K562 (cell line): ENCODE results near the gene FUT2. TPM values are rescaled to one million over a fixed set of nuclear protein-coding genes. Genes with fewer than 3 reads are reported as not detected.

Source experiments
- ATAC-seq: fragments of 200-7000 bp; cut with Tn5 transposase; 3 replicates; pipeline ENCODE4 v1.9.1; 2020; ENCODE audit warnings: moderate library complexity
- BruUV-seq: library from RNA; stranded (reverse); fragments of 400-500 nt; replicated peaks from 2 replicates; lab custom pipeline; 2021; lab: Mats Ljungman, UMichigan
- CTCF ChIA-PET: fragments of 300-600 bp; formaldehyde crosslinking; extraction: SDS; loops from one replicate; lab custom pipeline; 2021; ENCODE audit warnings: low intra/inter-chr PET ratio; lab: Yijun Ruan, JAX
- POLR2A ChIA-PET: fragments of 300-600, 350-650 bp; sonication (Branson Sonifier 250); formaldehyde crosslinking; extraction: SDS; loops from one replicate; lab custom pipeline; 2021; ENCODE audit warnings: antibody characterized with exemption, inconsistent platforms; lab: Yijun Ruan, JAX
- DNase-seq, 4 experiments: peaks; one replicate each; pipeline versions ENCODE4 v3.0.0 to v3.0.0-alpha.2; 2011 to 2018; ENCODE audit warnings: low spot score in 3 of 4, mixed read lengths in 3 of 4; ENCODE audit errors: extremely low read depth in 1 of 4
- FAIRE-seq: peaks from 2 replicates; lab custom pipeline; 2011; peaks lifted over from hg19 to GRCh38; lab: Jason Lieb, UNC
- H2AFZ ChIP-seq: 2 replicates; pipeline ENCODE4 v1.6.0; 2011; ENCODE audit warnings: low read depth, low read length, control low read depth, inconsistent platforms
- H3K27ac ChIP-seq: fragments of 200-600 bp; 3 replicates; pipeline ENCODE4 v1.8.0; 2011; ENCODE audit warnings: low read depth, mild to moderate bottlenecking, control low read depth, inconsistent platforms, low read length, moderate library complexity, mixed read lengths; ENCODE audit errors: extremely low read depth
- H3K27me3 ChIP-seq, 2 experiments: fragments of 300-600 bp in 1 of 2; 2 replicates in 1 of 2; 3 replicates in 1 of 2; pipeline versions ENCODE4 v1.6.0 to v1.8.0; 2011; ENCODE audit warnings: inconsistent platforms in 2 of 2, low read length in 2 of 2, mild to moderate bottlenecking in 1 of 2, mixed read lengths in 1 of 2, moderate library complexity in 1 of 2; ENCODE audit not compliant: control insufficient read depth in 2 of 2, insufficient read depth in 2 of 2
- H3K36me3 ChIP-seq: fragments of 300-600 bp; 3 replicates; pipeline ENCODE4 v1.8.0; 2011; ENCODE audit warnings: mild to moderate bottlenecking, low read length, inconsistent platforms; ENCODE audit not compliant: control insufficient read depth, insufficient read depth
- H3K4me1 ChIP-seq, 2 experiments: fragments of 200-600 bp in 1 of 2; replicated peaks in 1 of 2; 2 replicates in 1 of 2; 3 replicates in 1 of 2; pipeline versions ENCODE4 v1.5.1 to v1.8.0; 2011; ENCODE audit warnings: inconsistent platforms in 2 of 2, low read length in 2 of 2, mild to moderate bottlenecking in 1 of 2, mixed read lengths in 1 of 2, moderate library complexity in 1 of 2; ENCODE audit not compliant: control insufficient read depth in 2 of 2, insufficient read depth in 2 of 2
- H3K4me2 ChIP-seq: 2 replicates; pipeline ENCODE4 v1.6.1; 2011; ENCODE audit warnings: low read length, control low read depth, inconsistent platforms, mixed read lengths; ENCODE audit not compliant: insufficient read depth
- H3K4me3 ChIP-seq: fragments of 200-600 bp; sonication (generic), shearing (Covaris generic); 2 replicates; pipeline ENCODE4 v1.5.1; 2016; ENCODE audit warnings: control low read depth, inconsistent platforms
- H3K79me2 ChIP-seq: fragments of 200-600 bp; 3 replicates; pipeline ENCODE4 v1.8.0; 2011; ENCODE audit warnings: low read length, inconsistent platforms; ENCODE audit not compliant: control insufficient read depth, insufficient read depth
- H3K9ac ChIP-seq, 2 experiments: 2 replicates each; pipeline versions ENCODE4 v1.6.0 to v1.6.1; 2011; ENCODE audit warnings: low read depth in 2 of 2, low read length in 2 of 2, control low read depth in 1 of 2, inconsistent platforms in 1 of 2, mild to moderate bottlenecking in 1 of 2, mixed read lengths in 1 of 2; ENCODE audit not compliant: insufficient read depth in 1 of 2
- H3K9me1 ChIP-seq: one replicate; pipeline ENCODE4 v1.6.0; 2011; ENCODE audit warnings: inconsistent platforms, mild to moderate bottlenecking, low read length, moderate library complexity; ENCODE audit not compliant: control insufficient read depth, insufficient read depth
- H3K9me3 ChIP-seq: replicated peaks from 2 replicates; pipeline ENCODE4 v1.5.1; 2011; ENCODE audit warnings: low read depth, low read length, inconsistent platforms; ENCODE audit not compliant: control insufficient read depth, insufficient read depth
- H4K20me1 ChIP-seq: replicated peaks from 2 replicates; pipeline ENCODE4 v1.6.1; 2011; ENCODE audit warnings: low read length, inconsistent platforms, mixed read lengths; ENCODE audit not compliant: control insufficient read depth, insufficient read depth
- CBFA2T3 ChIP-seq: fragments of 450-650 bp; IDR thresholded peaks from 2 replicates; pipeline ENCODE4 v1.6.1; 2017
- ELF2 ChIP-seq: fragments of 250-450 bp; sonication (Bioruptor Pico); IDR thresholded peaks from 2 replicates; pipeline ENCODE4 v1.5.0; 2021; ENCODE audit warnings: mild to moderate bottlenecking
- ETV6 ChIP-seq, 3 experiments: fragments of 150-350 bp in 1 of 3; sonication (generic) in 1 of 3; formaldehyde crosslinking in 1 of 3; IDR thresholded peaks; 2 replicates each; pipeline versions ENCODE4 v1.6.1 to v1.8.0; 2014 to 2022; ENCODE audit warnings: borderline replicate concordance in 2 of 3, low read depth in 2 of 3, antibody characterized with exemption in 1 of 3, low read length in 1 of 3, mild to moderate bottlenecking in 1 of 3, missing genetic modification reagents in 1 of 3
- GABPB2 ChIP-seq: fragments of 250-450 bp; sonication (Bioruptor Pico); conservative IDR thresholded peaks from 2 replicates; pipeline ENCODE4 v1.5.1; 2021; ENCODE audit warnings: mild to moderate bottlenecking
- GATA2 ChIP-seq: sonication (generic); formaldehyde crosslinking; IDR thresholded peaks from 2 replicates; pipeline ENCODE4 v1.4.0; 2020; ENCODE audit warnings: mild to moderate bottlenecking, missing genetic modification reagents
- GMEB1 ChIP-seq: fragments of 250-450 bp; sonication (Bioruptor Pico); IDR thresholded peaks from 2 replicates; pipeline ENCODE4 v1.4.0; 2020; ENCODE audit warnings: mild to moderate bottlenecking
- HNRNPLL ChIP-seq: fragments of 200-400 bp; formaldehyde crosslinking; IDR thresholded peaks from 2 replicates; pipeline ENCODE4 v1.6.1; 2017; ENCODE audit warnings: low read length, low read depth, mild to moderate bottlenecking; ENCODE audit not compliant: poor library complexity, severe bottlenecking
- ILK ChIP-seq: fragments of 450-650 bp; IDR thresholded peaks from 2 replicates; pipeline ENCODE4 v1.6.1; 2016; ENCODE audit warnings: missing genetic modification characterization, low read depth, mild to moderate bottlenecking, missing compliant biosample characterization, moderate library complexity, borderline replicate concordance
- MAFF ChIP-seq: IDR thresholded peaks from 2 replicates; pipeline ENCODE4 v1.6.1; 2012; ENCODE audit warnings: low read length, improper control_type of control experiment
- NRF1 ChIP-seq, 2 experiments: fragments of 450-650 bp; IDR thresholded peaks in 1 of 2; conservative IDR thresholded peaks in 1 of 2; 2 replicates each; pipeline ENCODE4 v1.6.1; 2014; ENCODE audit warnings: mild to moderate bottlenecking in 2 of 2
- PCBP1 ChIP-seq: fragments of 200-400 bp; formaldehyde crosslinking; IDR thresholded peaks from 2 replicates; pipeline ENCODE4 v1.6.1; 2018; ENCODE audit warnings: mild to moderate bottlenecking, low read depth, low read length; ENCODE audit not compliant: poor library complexity, severe bottlenecking
- PHF20 ChIP-seq: fragments of 450-650 bp; IDR thresholded peaks from 2 replicates; pipeline ENCODE4 v1.6.1; 2018; ENCODE audit not compliant: partially characterized antibody
- PHTF2 ChIP-seq: fragments of 250-450 bp; sonication (Bioruptor Pico); IDR thresholded peaks from 2 replicates; pipeline ENCODE4 v1.5.0; 2021; ENCODE audit warnings: mild to moderate bottlenecking
- RBM39 ChIP-seq: fragments of 200-400 bp; formaldehyde crosslinking; optimal IDR thresholded peaks from 2 replicates; pipeline ENCODE3; 2018; ENCODE audit warnings: low read depth, low read length
- RCOR1 ChIP-seq, 2 experiments: IDR thresholded peaks; 2 replicates each; pipeline ENCODE4 v1.6.1; 2012; ENCODE audit warnings: low read depth in 2 of 2, low read length in 2 of 2, borderline replicate concordance in 1 of 2, improper control_type of control experiment in 1 of 2
- TFAP4 ChIP-seq: sonication (generic); formaldehyde crosslinking; IDR thresholded peaks from 2 replicates; pipeline ENCODE4 v1.8.0; 2022; ENCODE audit warnings: missing genetic modification reagents, mild to moderate bottlenecking, moderate library complexity, borderline replicate concordance
- YBX1 ChIP-seq: fragments of 450-650 bp; IDR thresholded peaks from 2 replicates; pipeline ENCODE4 v1.7.1; 2016; ENCODE audit warnings: mild to moderate bottlenecking
- ZFX ChIP-seq: sonication (generic); formaldehyde crosslinking; IDR thresholded peaks from 2 replicates; pipeline ENCODE4 v1.8.0; 2022; ENCODE audit warnings: mild to moderate bottlenecking, missing genetic modification reagents, moderate library complexity
- ZNF699 ChIP-seq: fragments of 250-450 bp; sonication (Bioruptor Pico); IDR thresholded peaks from 2 replicates; pipeline ENCODE4 v1.8.0; 2021; ENCODE audit warnings: mild to moderate bottlenecking, moderate library complexity; ENCODE audit not compliant: insufficient replicate concordance
- ZNF717 ChIP-seq: fragments of 250-450 bp; sonication (Bioruptor Pico); IDR thresholded peaks from 2 replicates; pipeline ENCODE4 v1.5.0; 2021
- WGBS: fragments of 100-300 bp; shearing (Covaris generic); methylation state at CpG from one replicate; pipeline ENCODE4 v1.1.6; 2016; ENCODE audit warnings: low coverage, mixed read lengths; ENCODE audit not compliant: insufficient coverage; ENCODE audit errors: missing lambda C conversion rate; 5-methylcytosine and 5-hydroxymethylcytosine counted together
- in situ Hi-C: fragments of 300-500 bp; cut with MboI; formaldehyde crosslinking; loops from 4 replicates; pipeline ENCODE4 v1.15.0; 2018; ENCODE audit warnings: inconsistent platforms, mixed read lengths
- intact Hi-C: fragments of 100-400 bp; cut with micrococcal nuclease; formaldehyde crosslinking; loops from 2 replicates; pipeline ENCODE4 v1.14.2; 2022
- polyA plus RNA-seq, 8 experiments: library from polyadenylated mRNA; depleted of rRNA in 4 of 8; stranded (reverse) in 5 of 8; unstranded in 3 of 8; fragments of >200 nt; fragmentation: Nextera tagmentation in 2 of 8; fragmentation: Illumina TruSeq in 1 of 8; extraction: Ambion mirVana in 2 of 8; extraction: Trizol in 1 of 8; gene quantifications; 2 replicates each; pipeline versions ENCODE4 v1.2.1 to v1.2.3, GENCODE V29; 2011 to 2014; ENCODE audit warnings: inconsistent platforms in 1 of 8, missing spikeins in 1 of 8
- total RNA-seq, 7 experiments: library from RNA; depleted of rRNA in 6 of 7; stranded (reverse); fragments of >200 nt in 6 of 7; fragmentation: Illumina TruSeq in 2 of 7; extraction: Trizol in 2 of 7; gene quantifications; 2 replicates each; pipeline versions ENCODE4 v1.2.1 to v1.2.3, GENCODE V29; 2011 to 2021; ENCODE audit warnings: low replicate concordance in 1 of 7

The FUT2 gene
- total and polyA plus RNA-seq, 9 of the 15 experiments (the other 6 are each of a cell fraction or from before 2014, with no cell fraction given), result 0.03 to 0.04 TPM; not detected in 7

- in situ Hi-C loops (loop anchor here (5.0 to 10.0 kb wide), 3 partner anchors 96 to 329 kb away; partner anchors contain the start of gene RASIP1), intact Hi-C loops (loop anchor here (1.0 to 5.0 kb wide), 3 partner anchors 91 to 189 kb away; no protein-coding TSS in a partner anchor)
- DNase-seq, result peak; percentile 71 to 93 (median 92)
- no peak for FAIRE-seq
- Histone ChIP-seq H3K4me1 (peaks cover 19 to 41% of the 10 kb centered on the region in 2 experiments; a peak in 4 of 5 replicates), H3K9me3 (no peaks in the 10 kb centered on the region), H3K36me3 (no peaks in the 10 kb centered on the region), H3K79me2 (no peaks in the 10 kb centered on the region), H4K20me1 (no peaks in the 10 kb centered on the region), H3K9ac (peak within 1 kb of the TSS; percentile 43 to 87), H3K4me2 (peak within 1 kb of the TSS; percentile 84), H3K4me3 (peak within 1 kb of the TSS; percentile 56), H3K27ac (peak within 1 kb of the TSS; percentile 27), H3K9me1 (no peaks in the 10 kb centered on the region), H2AFZ (peak within 1 kb of the TSS; percentile 95), H3K27me3 (no peaks in the 10 kb centered on the region)
- BruUV-seq, result no TSS peak
- WGBS, result 0% methylated on average over 15 of the region's 33 CpGs
- ChIA-PET CTCF (interaction anchor here (0.6 to 2.2 kb wide), 6 partner anchors 51 to 197 kb away, joined by 3 to 16 read pairs (median 5); no protein-coding TSS in a partner anchor), POLR2A (interaction anchor here (0.6 to 1.3 kb wide), 8 partner anchors 11 to 717 kb away, joined by 3 to 7 read pairs (median 4); partner anchors contain the start of gene PPP1R15A)
- ATAC-seq, result peak; percentile 91
- TF ChIP-seq ZNF699 (CRISPR knock-in tag), result no peak
- no peak for TF ChIP-seq RCOR1 (IDR thresholded peaks at IDR 0.05; ENCODE audit: borderline replicate concordance in 1 of 2, low read depth in 2 of 2, low read length in 2 of 2)
- peak; percentile 30; the same call in 1 of the 2 replicates for TF ChIP-seq CBFA2T3
- no peak for TF ChIP-seq MAFF
- TF ChIP-seq PHF20, result peak; percentile 8
- TF ChIP-seq HNRNPLL, result no peak
- no peak for TF ChIP-seq ZNF717 (CRISPR knock-in tag)
- TF ChIP-seq RBM39, result no peak
- TF ChIP-seq ZFX (CRISPR knock-in tag), result no peak
- TF ChIP-seq GMEB1 (CRISPR knock-in tag), result no peak
- TF ChIP-seq PCBP1, result peak; percentile 73
- TF ChIP-seq NRF1 (conservative IDR thresholded peaks at IDR 0.05 in 1 of 2, IDR thresholded peaks at IDR 0.05 in 1 of 2), result no peak
- peak; percentile 68; the same call in 1 of the 2 replicates for TF ChIP-seq TFAP4 (CRISPR knock-in tag)
- TF ChIP-seq PHTF2 (CRISPR knock-in tag), result no peak
- TF ChIP-seq GATA2 (CRISPR knock-in tag), result no peak
- no peak for TF ChIP-seq ILK (tag)
- TF ChIP-seq ELF2 (CRISPR knock-in tag), result no peak
- no peak for TF ChIP-seq ETV6 (IDR thresholded peaks at IDR 0.05; ENCODE audit: borderline replicate concordance in 1 of 2, low read depth in 2 of 2, low read length in 1 of 2)
- TF ChIP-seq ETV6 (CRISPR knock-in tag; IDR thresholded peaks at IDR 0.05; ENCODE audit: borderline replicate concordance), result no peak
- no peak for TF ChIP-seq GABPB2 (CRISPR knock-in tag)
- TF ChIP-seq YBX1, result no peak
These were observed 49.6 kb upstream of the FUT2 start, which contains the start of gene CA11 for GRCh38 chr19:48646001-48646721. Gene CA11, minus strand, starts transcription at chr19:48646187. Its CDS starts 555 bp downstream, at chr19:48645632.
